Breast epithelium (tissue), 4 donors: ENCODE measurements around the gene LMNA. TPM values are rescaled to one million over a fixed set of nuclear protein-coding genes. Genes with fewer than 3 reads are reported as not detected.

Experiments
- DNase-seq, 2 donors: peaks; one replicate each; pipeline ENCODE4 v3.0.0-alpha.2; 2019; ENCODE audit warnings: low spot score in 2 of 2
- H3K27ac ChIP-seq, 2 donors: fragments of 200-600 bp; sonication (generic) in 1 of 2; one replicate each; pipeline ENCODE4 v1.5.1; 2016 to 2019; ENCODE audit warnings: mild to moderate bottlenecking in 1 of 2
- H3K27me3 ChIP-seq, 2 donors: fragments of 200-600 bp; sonication (generic) in 1 of 2; one replicate each; pipeline versions ENCODE4 v1.5.1 to v1.6.0; 2017 to 2019; ENCODE audit warnings: control low read depth in 1 of 2, mild to moderate bottlenecking in 1 of 2
- H3K36me3 ChIP-seq: fragments of 200-600 bp; one replicate; pipeline ENCODE4 v1.5.1; 2019
- H3K4me1 ChIP-seq, 2 donors: fragments of 200-600 bp; sonication (generic); one replicate each; pipeline ENCODE4 v1.5.1; 2016 to 2019; ENCODE audit warnings: control low read depth in 1 of 2
- H3K4me3 ChIP-seq, 3 donors: fragments of 200-600 bp; sonication (generic); 1 replicate in 2 of 3; 2 replicates in 1 of 3; pipeline ENCODE4 v1.5.1; 2016 to 2019; ENCODE audit warnings: mild to moderate bottlenecking in 3 of 3, moderate library complexity in 2 of 3
- H3K9me3 ChIP-seq, 2 donors: fragments of 200-600 bp; sonication (generic) in 1 of 2; one replicate each; pipeline ENCODE4 v1.5.1; 2016 to 2019; ENCODE audit warnings: control low read depth in 1 of 2
- POLR2A ChIP-seq: fragments of 450-650 bp; IDR thresholded peaks from one replicate; pipeline ENCODE4 v1.6.1; 2016; ENCODE audit warnings: antibody characterized with exemption, mild to moderate bottlenecking, moderate library complexity
- POLR2AphosphoS5 ChIP-seq, 3 donors: sonication (generic); formaldehyde crosslinking; IDR thresholded peaks; one replicate each; pipeline ENCODE4 v1.6.1; 2017; ENCODE audit warnings: antibody characterized with exemption in 3 of 3
- intact Hi-C: fragments of 100-400 bp; cut with DNase I; formaldehyde crosslinking; loops from one replicate; pipeline ENCODE4 v1.15.1; 2023; ENCODE audit warnings: low total_unique reads
- total RNA-seq, 3 donors: library from RNA; depleted of rRNA; stranded (reverse); fragments of >200 nt; gene quantifications; one replicate each; pipeline ENCODE4 v1.1.0, GENCODE V29; 2016
- TF ChIP-seq, protein P1 (sequence below), 3 donors: fragments of 450-650 bp; IDR thresholded peaks; one replicate each; pipeline ENCODE4 v1.5.1; 2016 to 2017; ENCODE audit warnings: antibody characterized with exemption in 3 of 3, mild to moderate bottlenecking in 3 of 3, moderate library complexity in 3 of 3

Gene LMNA
- total RNA-seq, 3 donors from 2014 or later: 292 to 367 (median 319) TPM

GRCh38 chr1:156081917-156082308 lies 32.6 kb upstream of the LMNA start:
- Histone ChIP-seq H3K4me3 (peak overlapping the region; percentile 89 to 95 (median 93)), H3K9me3 (no peaks in the 10 kb centered on the region), H3K4me1 (peaks cover 0 to 5% of the 10 kb centered on the region in 2 donors), H3K27ac (peak overlapping the region; percentile 61 to 79), H3K36me3 (no peaks in the 10 kb centered on the region), H3K27me3 (no peaks in the 10 kb centered on the region)
- DNase-seq: no peak
- TF ChIP-seq POLR2A (no peak), POLR2AphosphoS5 (IDR thresholded peaks at IDR 0.05) (no peak)
- TF ChIP-seq, protein P1, sequence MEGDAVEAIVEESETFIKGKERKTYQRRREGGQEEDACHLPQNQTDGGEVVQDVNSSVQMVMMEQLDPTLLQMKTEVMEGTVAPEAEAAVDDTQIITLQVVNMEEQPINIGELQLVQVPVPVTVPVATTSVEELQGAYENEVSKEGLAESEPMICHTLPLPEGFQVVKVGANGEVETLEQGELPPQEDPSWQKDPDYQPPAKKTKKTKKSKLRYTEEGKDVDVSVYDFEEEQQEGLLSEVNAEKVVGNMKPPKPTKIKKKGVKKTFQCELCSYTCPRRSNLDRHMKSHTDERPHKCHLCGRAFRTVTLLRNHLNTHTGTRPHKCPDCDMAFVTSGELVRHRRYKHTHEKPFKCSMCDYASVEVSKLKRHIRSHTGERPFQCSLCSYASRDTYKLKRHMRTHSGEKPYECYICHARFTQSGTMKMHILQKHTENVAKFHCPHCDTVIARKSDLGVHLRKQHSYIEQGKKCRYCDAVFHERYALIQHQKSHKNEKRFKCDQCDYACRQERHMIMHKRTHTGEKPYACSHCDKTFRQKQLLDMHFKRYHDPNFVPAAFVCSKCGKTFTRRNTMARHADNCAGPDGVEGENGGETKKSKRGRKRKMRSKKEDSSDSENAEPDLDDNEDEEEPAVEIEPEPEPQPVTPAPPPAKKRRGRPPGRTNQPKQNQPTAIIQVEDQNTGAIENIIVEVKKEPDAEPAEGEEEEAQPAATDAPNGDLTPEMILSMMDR (IDR thresholded peaks at IDR 0.05): no peak
- intact Hi-C loops: loop anchor here (2.0 to 10.0 kb wide), 2 partner anchors 143 to 211 kb away; no protein-coding TSS in a partner anchor

DNA sequence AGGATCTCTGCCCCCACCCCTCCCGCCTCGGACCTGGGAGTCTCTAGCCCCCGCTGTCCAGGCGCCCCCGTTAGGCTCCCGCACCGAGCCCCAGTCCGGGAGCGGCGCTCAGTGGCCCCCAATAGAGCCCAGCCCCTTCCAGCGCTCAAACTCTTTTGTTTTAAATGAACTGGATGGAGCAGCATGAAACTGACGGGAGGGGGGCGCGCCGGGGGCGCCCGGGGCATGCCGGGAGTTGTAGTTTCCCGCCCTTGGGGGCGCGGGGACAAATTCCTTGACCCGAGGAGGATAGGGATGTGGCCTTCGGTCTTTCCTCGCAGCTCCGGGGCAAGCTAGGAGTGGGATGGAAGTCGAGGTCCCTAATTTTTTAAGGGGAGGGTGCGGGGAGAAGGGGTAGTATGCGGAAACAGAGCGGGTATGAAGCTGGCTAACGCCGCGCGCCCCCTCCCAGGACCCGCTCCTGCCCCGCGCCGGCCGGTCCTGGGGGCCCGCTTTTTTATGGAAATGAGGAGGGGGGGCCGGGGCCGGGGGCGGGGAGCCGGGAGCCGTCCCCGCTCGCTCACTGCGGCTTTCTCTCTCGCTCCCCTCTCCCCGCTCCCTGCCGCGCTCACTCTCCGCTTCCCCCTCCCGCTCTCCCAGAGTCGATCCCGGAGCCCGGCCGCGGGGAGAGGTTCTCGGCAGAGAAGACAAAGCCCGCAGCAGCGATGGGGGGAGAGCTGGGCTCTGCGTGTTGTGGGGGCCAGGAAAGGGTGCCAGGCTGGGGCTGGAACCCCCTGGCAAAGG lies 32.0 kb upstream of the LMNA start, which contains the start of gene MEX3A:
Gene MEX3A, minus strand, starts transcription at position 157 of the 783 bp plus-strand sequence. CDS start 467 bp downstream, outside the sequence.
- Histone ChIP-seq H3K36me3 (no peaks in the 10 kb centered on the region), H3K27me3 (no peaks in the 10 kb centered on the region), H3K27ac (peak within 1 kb of the TSS; percentile 61 to 79), H3K4me3 (peak within 1 kb of the TSS; percentile 89 to 95 (median 93)), H3K9me3 (no peaks in the 10 kb centered on the region), H3K4me1 (peaks cover 0 to 5% of the 10 kb centered on the region in 2 donors)
- peak in 2 of 3 donors; percentile 47 to 60 for TF ChIP-seq POLR2AphosphoS5 (IDR thresholded peaks at IDR 0.05)
- no peak for TF ChIP-seq POLR2A
- peak; percentile 68 to 75 for DNase-seq
- intact Hi-C loops: loop anchor here (2.0 to 10.0 kb wide), 2 partner anchors 142 to 210 kb away; no protein-coding TSS in a partner anchor

DNA sequence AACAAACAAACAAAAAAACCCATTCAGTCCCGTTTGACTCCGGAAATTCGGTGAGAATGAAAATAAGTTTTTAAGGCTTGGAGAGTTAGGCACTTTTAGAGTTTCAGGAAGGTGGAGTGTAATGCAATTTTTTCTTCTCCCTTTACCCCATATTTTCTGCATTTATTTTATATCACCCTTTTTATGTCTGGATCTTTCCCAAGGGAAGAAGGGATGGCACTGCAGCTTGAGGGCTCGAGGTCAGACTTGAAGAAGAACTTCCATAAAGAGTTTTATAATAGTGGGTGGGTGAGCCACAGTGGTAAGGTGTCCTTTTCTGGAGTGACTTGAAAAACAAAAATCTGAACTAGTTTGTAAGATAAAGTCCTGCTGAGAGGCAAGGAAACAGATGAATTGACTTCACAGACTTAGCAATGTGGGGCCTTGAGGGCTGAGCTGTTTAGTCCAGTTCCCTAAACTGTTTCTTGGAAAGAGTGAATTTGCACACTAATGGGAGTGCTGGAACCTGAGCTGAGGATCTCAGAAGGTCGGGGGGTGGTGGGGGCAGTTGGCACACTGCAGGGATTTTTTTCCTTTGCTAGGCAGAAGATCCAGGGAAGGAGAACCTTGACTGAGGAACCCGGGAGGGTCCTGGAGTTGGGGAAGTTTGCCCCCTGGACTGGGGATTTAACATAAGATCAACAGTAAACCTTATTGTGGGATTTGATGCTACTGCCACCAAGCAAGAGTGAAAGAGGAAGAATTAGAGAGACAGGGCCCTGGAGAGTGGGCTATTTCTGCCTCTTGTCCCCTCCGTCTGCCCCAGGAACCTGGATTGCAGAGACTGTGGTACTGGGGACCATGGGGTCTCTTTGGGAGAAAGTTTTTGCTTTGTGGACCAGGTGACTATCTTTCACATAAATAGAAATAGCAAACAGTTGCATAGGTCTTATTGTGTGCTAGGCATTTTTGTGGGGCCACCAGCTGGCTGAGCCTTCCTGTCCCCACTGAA lies 30.4 kb upstream of the LMNA start:
- DNase-seq: no peak
- TF ChIP-seq, protein P1 (IDR thresholded peaks at IDR 0.05): no peak
- TF ChIP-seq POLR2A (no peak), POLR2AphosphoS5 (IDR thresholded peaks at IDR 0.05) (no peak)
- H3K4me3 ChIP-seq: peak overlapping the region in 2 of 3 donors; percentile 89 to 95
- no peak overlapping the region for H3K27ac ChIP-seq
- no peaks in the 10 kb centered on the region for H3K27me3 ChIP-seq
- H3K4me1 ChIP-seq: peaks cover 0 to 5% of the 10 kb centered on the region in 2 donors
- intact Hi-C loops: loop anchor here (2.0 to 10.0 kb wide), 2 partner anchors 141 to 209 kb away; no protein-coding TSS in a partner anchor
- no peaks in the 10 kb centered on the region for H3K9me3 ChIP-seq
- no peaks in the 10 kb centered on the region for H3K36me3 ChIP-seq

- intact Hi-C loops: loop anchor here (10.0 kb wide), 1 partner anchor 139 kb away; no protein-coding TSS in a partner anchor
- peak overlapping the region in 1 of 2 donors; percentile 59 for H3K27ac ChIP-seq
- peak; percentile 67 to 77 for DNase-seq
- H3K4me1 ChIP-seq: peaks cover 0 to 8% of the 10 kb centered on the region in 2 donors
- TF ChIP-seq POLR2AphosphoS5 (IDR thresholded peaks at IDR 0.05) (peak in 1 of 3 donors; percentile 27), POLR2A (no peak)
- TF ChIP-seq, protein P1 (IDR thresholded peaks at IDR 0.05): no peak
- H3K36me3 ChIP-seq: no peaks in the 10 kb centered on the region
- no peaks in the 10 kb centered on the region for H3K9me3 ChIP-seq
- no peak overlapping the region for H3K4me3 ChIP-seq
- no peaks in the 10 kb centered on the region for H3K27me3 ChIP-seq
Observed at GRCh38 chr1:156086256-156086662, 28.3 kb upstream of the LMNA start.

GRCh38 chr1:156089704-156090103 lies 24.8 kb upstream of the LMNA start:
- no peaks in the 10 kb centered on the region for H3K36me3 ChIP-seq
- H3K27ac ChIP-seq: no peak overlapping the region
- intact Hi-C loops: loop anchor here (10.0 kb wide), 1 partner anchor 135 kb away; no protein-coding TSS in a partner anchor
- TF ChIP-seq POLR2AphosphoS5 (IDR thresholded peaks at IDR 0.05) (no peak), POLR2A (no peak)
- TF ChIP-seq, protein P1 (IDR thresholded peaks at IDR 0.05): no peak
- peaks cover 0 to 8% of the 10 kb centered on the region in 2 donors for H3K4me1 ChIP-seq
- H3K27me3 ChIP-seq: no peaks in the 10 kb centered on the region
- no peaks in the 10 kb centered on the region for H3K9me3 ChIP-seq
- no peak for DNase-seq
- no peak overlapping the region for H3K4me3 ChIP-seq
